Thyroid gland (tissue), 4 donors: Measurements from ENCODE around the gene KCNG2.

Experiments used
- CTCF ChIP-seq, 6 experiments: fragments of 200-600 bp in 3 of 6; fragments of 450-650 bp in 3 of 6; sonication (generic) in 3 of 6; IDR thresholded peaks; one replicate each; pipeline ENCODE4 v1.5.1; 2016 to 2019; ENCODE audit warnings: antibody characterized with exemption in 6 of 6, mild to moderate bottlenecking in 2 of 6, inconsistent platforms in 1 of 6, moderate library complexity in 1 of 6
- POLR2A ChIP-seq, 2 donors: fragments of 450-650 bp; IDR thresholded peaks; one replicate each; pipeline ENCODE4 v1.6.1; 2017; ENCODE audit warnings: antibody characterized with exemption in 2 of 2, mild to moderate bottlenecking in 2 of 2, moderate library complexity in 1 of 2

DNA sequence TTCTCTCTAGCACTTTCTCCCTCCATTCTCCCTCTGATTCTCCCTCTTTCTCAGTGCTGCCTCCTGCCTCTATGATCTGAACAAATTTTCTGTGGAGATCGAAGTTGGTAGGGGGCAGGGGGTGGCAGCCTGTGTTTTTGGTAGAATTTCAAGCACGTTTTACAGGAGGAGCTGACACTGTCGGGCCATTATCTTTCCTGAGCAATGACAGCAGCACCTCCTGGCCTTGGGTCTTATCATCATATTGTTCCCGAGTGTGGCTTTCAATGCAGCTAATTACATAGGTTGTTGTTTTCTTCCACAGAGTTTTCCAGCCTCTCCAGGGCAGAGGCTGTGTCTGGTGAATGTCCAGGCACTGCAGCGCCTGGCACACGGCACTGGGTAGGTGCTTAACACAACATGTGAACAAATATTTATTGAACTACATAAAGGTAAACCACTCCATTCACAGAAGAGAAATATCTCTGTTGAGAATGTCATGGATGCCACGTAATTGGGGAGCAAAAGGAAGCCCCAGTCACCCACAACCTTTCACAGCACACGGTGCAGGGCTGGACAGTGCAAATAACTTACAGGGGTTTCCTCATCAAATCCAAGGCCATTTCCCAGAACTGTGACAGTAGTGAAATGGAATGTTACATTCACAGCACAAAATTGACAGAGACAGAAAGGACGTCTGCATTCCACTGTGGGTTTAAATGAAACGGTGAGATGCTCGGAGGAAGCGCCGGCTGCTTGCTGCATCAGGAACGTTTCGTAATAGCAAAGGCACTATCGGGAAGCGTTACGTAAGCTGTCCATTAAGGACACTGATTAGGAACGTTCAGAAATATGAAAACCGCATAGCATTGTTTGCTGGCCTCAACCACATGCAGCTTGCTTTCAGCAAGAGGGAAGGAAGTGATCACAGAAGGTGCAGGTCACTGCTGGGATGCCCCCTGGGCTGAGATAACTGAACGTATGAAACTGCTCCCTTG, 6.5 kb upstream of the KCNG2 start:
- TF ChIP-seq CTCF (IDR thresholded peaks at IDR 0.05), result no peak
- no peak for TF ChIP-seq POLR2A (IDR thresholded peaks at IDR 0.05)
